HCT116 (cell line): ENCODE results near the gene ABCA8.

Experiments used
- ELF1 ChIP-seq: IDR thresholded peaks from 2 replicates; pipeline ENCODE4 v1.6.1; 2012; ENCODE audit warnings: low read depth, borderline replicate concordance
- JUND ChIP-seq: IDR thresholded peaks from 2 replicates; pipeline ENCODE4 v1.6.1; 2012
- YY1 ChIP-seq: IDR thresholded peaks from 2 replicates; pipeline ENCODE4 v1.6.1; 2011; ENCODE audit warnings: low read length, low read depth, moderate library complexity, mild to moderate bottlenecking; ENCODE audit not compliant: insufficient replicate concordance; ENCODE audit errors: extremely low read depth
- TF ChIP-seq, protein P1 (sequence below), 3 experiments: fragments of 200-600 bp in 1 of 3; sonication (generic) in 1 of 3; IDR thresholded peaks in 2 of 3; conservative IDR thresholded peaks in 1 of 3; 2 replicates each; pipeline ENCODE4 v1.5.1; 2012 to 2017; ENCODE audit warnings: low read depth in 2 of 3, low read length in 2 of 3, antibody characterized with exemption in 1 of 3, borderline replicate concordance in 1 of 3, control low read depth in 1 of 3, mild to moderate bottlenecking in 1 of 3, mixed read lengths in 1 of 3, mixed run types in 1 of 3, moderate library complexity in 1 of 3; ENCODE audit not compliant: insufficient read depth in 1 of 3

DNA sequence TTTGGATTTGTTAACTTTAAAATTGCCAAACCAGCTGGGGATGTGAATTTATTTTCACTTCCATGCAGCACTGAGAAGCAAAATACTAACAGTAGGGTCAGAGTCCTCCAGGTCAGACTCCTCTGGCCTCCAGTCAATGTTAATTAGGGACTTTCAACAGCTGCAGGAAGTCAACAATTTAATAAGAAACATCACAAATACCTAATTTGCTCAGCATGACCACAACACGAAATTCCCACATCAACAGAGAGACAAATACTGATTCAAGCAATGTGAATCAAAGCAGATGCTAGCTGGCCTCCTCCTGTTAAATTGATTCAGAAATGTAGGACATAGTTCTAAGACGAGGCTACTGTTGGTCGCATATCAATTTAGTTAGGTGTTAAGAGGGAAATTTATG is 111.7 kb downstream of the ABCA8 start:
- TF ChIP-seq, protein P1, sequence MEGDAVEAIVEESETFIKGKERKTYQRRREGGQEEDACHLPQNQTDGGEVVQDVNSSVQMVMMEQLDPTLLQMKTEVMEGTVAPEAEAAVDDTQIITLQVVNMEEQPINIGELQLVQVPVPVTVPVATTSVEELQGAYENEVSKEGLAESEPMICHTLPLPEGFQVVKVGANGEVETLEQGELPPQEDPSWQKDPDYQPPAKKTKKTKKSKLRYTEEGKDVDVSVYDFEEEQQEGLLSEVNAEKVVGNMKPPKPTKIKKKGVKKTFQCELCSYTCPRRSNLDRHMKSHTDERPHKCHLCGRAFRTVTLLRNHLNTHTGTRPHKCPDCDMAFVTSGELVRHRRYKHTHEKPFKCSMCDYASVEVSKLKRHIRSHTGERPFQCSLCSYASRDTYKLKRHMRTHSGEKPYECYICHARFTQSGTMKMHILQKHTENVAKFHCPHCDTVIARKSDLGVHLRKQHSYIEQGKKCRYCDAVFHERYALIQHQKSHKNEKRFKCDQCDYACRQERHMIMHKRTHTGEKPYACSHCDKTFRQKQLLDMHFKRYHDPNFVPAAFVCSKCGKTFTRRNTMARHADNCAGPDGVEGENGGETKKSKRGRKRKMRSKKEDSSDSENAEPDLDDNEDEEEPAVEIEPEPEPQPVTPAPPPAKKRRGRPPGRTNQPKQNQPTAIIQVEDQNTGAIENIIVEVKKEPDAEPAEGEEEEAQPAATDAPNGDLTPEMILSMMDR (IDR thresholded peaks at IDR 0.05 in 2 of 3, conservative IDR thresholded peaks at IDR 0.05 in 1 of 3; ENCODE audit: borderline replicate concordance in 1 of 3, insufficient read depth in 1 of 3, low read depth in 2 of 3, low read length in 2 of 3) = no peak
- no peak for TF ChIP-seq YY1
- no peak for TF ChIP-seq ELF1
- no peak for TF ChIP-seq JUND
